SIG-M5 treated with dmso at 0.1 percent for 504 hours (cell line): ENCODE measurements around the gene BRD7.
A peak's percentile ranks its signal among the peaks of the same experiment; 100 is the strongest.

Experiments
- DNase-seq: peaks from one replicate; lab custom pipeline; 2025; ENCODE audit not compliant: unreplicated experiment; lab: John Stamatoyannopoulos, UW

Gene BRD7

DNA sequence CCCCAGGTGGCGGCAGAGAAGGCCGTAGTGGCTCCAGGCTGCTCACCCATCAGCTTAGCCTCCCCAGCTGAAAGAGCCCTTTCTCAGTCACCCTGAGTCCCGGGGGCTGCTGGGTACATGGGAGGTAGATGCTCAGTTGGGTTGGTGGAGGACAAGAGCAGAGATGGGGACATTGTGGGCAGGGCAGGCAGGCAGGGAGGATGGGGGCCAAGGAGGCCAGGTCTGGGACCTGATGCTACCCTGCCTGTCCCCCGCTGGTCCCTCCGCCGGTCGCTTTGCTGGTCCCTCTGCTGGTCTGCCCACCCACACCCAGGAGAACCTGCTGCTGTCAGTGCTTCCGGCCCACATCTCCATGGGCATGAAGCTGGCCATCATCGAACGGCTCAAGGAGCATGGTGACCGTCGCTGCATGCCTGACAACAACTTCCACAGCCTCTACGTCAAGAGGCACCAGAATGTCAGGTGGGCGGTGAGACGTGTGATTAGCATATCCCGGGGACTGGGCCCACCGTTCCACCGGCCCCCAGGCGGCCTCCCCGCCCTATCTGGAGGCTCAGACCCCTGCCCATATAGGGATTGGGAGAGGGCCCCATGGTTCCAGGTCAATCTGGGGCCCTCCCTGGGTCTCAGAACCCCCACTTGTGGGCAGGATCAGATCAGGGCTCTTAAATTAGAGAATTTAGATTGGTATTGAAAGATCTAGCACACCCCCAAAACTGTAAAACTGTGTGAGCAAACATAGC, 75.6 kb downstream of the BRD7 start:
- no peak for DNase-seq

DNA sequence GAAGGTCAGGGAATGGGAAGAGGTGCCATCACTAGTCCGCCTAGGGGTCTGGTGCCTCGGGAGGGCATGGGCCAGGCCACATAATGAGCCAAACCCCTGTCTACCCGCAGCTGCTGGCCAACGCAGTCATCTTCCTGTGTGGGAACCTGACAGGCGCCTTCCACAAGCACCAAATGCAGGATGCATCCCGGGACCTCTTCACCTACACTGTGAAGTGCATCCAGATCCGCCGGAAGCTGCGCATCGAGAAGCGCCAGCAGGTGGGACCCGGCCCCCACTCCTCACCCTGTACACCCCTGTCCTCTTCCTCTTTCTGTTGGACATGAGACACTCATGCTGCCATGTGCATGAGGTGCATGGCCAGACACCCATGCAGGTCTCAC, 76.2 kb downstream of the BRD7 start:
- DNase-seq = no peak

DNA sequence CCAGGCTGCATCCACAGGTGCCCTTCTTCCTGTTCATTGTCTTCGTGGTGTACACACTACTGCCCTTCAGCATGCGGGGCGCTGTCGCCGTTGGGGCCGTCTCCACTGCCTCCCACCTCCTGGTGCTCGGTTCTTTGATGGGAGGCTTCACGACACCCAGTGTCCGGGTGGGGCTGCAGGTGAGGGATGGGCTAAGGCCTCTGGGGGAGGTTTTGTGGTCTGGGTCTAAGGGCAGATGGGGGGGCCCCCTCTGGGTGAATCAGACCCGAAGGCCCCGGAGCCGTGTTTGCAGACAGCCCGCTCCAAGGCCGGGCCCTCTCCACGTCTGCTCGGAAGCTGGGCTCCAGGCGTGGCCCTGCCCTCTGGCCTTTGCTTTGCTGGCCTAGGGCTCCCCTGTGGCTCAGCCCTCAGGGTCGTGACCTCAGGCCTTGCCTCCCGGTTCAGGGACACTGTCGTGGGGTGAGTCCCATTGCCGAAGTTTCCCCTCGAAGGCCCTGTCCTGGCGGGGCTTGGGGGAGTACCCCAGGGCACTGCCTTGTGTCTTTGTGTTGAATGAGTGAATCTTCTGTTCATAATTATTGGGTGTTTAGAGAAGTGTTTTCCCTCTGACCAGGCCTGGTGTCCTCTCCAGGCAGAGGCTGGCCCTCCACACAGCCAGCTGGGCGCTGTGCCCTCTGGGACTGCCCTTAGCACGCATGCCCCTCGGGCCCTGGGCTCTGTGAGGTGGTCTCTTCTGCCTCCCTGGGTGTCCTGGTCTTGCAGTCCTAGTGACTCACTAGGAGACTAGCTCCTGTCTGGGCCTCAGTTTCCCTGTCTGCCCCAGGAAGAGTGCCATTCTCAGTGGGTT, 76.8 kb downstream of the BRD7 start:
- no peak for DNase-seq

- DNase-seq = no peak
Measured at GRCh38 chr16:50290856-50291255, 77.9 kb downstream of the BRD7 start.

DNA sequence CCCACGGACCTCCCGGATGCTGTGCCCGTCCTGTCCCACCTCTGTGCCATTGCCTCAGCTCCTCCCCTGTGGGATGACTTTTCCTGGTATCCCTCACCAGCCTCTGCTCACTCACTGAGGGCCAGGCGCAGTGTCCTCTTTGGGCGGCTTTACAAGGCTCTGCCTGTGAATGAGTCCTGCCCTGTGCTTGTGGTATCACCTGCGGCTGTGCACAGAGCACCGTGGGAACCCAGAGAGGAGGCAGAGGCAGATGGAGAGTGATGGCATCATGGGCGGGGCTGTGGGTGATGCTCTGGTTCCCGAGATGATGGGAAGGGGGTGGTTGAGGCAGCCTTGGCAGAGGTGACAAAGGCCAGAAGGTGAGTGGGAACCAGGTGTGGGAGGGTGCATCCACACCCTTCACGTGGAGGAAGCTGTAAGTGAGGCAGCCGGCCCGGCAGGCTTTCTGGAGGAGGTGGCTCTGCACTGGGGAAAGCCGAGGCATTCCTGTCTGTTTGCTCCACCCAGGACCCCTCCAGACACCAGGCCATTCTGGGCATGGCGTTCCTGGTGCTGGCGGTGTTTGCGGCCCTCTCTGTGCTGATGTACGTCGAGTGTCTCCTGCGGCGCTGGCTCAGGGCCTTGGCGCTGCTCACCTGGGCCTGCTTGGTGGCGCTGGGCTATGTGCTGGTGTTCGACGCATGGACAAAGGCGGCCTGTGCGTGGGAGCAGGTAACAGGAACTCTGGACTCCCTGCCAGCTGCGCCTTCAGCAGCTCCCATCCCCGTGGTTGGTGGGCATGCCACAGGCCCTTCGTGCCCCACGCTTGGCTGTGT, 78.6 kb downstream of the BRD7 start:
- no peak for DNase-seq

DNA sequence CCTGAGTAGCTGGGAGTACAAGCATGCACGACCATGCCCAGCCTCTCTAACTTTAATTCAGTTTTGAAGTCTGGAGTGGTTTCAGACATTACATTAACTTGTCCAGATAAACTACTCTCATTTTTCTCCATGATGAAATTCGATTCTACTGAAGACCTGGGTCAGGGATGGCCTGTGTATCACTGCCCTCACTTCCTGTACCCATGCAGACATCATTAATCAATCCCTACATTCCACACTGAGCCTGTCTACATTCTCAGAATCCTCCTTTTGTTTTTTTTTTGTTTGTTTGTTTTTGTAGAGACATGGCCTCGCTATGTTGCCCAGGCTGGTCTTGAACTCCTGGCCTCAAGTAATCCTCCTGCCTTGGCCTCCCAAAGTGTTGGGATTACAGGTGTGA, 79.9 kb downstream of the BRD7 start:
- no peak for DNase-seq

DNA sequence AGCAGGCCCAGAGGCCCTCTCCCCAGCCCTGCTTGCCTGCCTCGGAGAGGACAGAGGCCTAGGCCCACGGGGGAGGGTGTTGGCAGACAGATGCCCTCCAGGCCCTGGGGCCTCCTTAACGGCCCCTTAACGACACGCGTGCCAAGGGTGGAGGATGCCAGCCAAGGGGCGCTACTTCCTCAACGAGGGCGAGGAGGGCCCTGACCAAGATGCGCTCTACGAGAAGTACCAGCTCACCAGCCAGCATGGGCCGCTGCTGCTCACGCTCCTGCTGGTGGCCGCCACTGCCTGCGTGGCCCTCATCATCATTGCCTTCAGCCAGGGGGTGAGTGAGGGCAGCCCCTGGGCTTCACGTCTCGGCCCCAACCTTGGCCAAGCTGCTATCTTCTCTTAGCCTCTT, 80.8 kb downstream of the BRD7 start:
- no peak for DNase-seq

DNA sequence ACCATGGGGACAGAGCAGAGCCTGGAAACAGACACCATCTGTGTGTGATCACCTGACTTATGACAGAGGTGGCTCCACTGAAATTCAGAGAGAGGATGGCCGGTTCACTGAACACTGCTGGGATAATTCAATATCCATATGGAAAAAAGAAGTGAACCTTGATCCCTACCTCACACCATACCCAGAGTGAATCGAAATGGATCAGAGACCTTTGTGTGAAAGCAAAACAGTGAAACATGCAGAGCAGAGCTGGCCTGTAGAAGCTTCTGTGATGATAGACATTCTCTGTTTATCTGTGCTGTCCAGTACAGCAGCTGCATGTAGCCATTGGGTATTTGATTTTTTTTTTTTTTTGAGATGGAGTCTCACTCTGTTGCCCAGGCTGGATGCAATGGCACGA, 82.1 kb downstream of the BRD7 start:
- no peak for DNase-seq

DNA sequence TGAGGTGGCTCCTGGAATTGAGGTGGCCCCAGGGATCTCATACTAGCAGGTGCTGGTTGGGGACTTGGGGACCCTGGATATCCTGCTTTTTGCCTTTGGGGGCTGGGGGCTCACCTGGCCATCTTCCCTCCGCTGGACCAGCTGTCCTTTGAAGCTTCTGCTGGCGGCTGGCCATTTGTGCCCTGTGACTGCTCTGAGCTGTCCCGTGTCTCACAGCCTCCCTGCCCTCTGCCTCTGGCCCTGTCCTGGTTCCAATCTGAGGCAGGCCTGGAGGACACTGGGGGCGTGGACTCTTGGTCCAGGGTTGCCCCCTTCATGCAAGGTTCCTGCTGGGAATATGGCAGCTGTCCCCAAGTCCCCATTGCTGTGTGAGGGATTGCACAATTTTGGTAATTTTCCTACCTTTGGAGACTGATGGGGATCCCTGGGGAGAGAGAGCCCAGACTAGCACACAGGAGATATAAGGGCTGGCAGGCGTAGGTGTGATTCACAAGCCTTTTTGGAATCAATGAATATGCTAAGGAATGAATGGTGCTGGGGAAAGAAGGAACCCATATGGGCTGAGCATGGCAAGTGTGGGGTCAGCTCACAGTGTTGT, 83.3 kb downstream of the BRD7 start:
- no peak for DNase-seq

- no peak for DNase-seq
Measured at GRCh38 chr16:50284131-50284911, 84.5 kb downstream of the BRD7 start.

DNA sequence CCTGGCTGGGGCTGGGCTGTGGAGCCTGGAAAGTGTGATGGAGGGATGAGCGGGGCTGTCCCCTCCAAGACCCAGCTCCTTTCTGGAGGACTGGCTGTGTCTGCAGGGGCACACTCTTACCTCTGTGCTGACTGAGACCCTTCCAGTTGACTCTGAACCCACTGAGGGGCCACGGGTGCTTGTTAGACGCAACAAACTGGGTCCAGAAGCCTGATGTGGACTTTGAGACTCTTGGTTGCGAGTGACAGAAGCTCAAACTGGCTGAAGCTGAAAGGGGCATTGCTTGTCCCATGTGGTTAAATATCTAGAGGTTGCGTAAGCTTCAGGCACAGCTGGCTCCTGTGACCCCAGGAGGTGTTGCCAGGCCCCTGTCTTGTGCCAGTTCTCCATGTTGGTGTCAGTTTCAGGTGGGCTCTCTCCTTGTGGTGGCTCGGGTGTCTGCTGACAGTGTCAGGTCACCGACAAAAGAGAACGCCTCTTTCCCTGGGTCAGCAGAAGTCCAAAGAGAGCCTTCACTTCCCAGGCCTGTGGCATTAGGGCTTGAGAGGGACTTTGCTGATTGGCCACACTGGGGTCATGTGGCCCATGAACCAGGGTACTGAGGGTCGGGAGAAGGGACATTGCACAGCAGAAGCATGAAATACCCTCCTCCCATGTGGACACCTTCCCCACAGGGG, 85.7 kb downstream of the BRD7 start:
- peak; percentile 23 for DNase-seq

- peak; percentile 96 for DNase-seq
Measured at GRCh38 chr16:50282010-50282538, 86.7 kb downstream of the BRD7 start.

GRCh38 chr16:50281391-50282009, 87.3 kb downstream of the BRD7 start:
- no peak for DNase-seq

DNA sequence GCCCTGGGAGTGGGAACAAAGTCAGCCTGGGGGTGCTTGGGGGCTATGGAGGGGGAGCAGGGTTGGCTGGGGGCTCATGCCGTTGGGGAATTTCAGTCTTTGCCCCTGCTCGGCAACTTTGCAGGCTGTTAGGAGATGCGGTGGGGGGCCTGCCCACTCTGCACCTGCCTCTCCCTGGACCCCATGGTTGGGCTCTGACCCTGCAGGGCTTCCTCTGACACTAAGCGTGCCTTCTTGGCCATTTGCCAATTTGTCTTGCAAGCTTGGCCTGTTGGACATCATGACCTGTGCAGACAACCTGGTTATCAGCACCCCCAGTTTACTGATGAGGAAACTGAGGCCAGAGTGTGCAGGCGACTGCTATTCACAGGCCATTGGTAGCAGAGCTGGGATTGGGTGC, 87.9 kb downstream of the BRD7 start:
- no peak for DNase-seq

DNA sequence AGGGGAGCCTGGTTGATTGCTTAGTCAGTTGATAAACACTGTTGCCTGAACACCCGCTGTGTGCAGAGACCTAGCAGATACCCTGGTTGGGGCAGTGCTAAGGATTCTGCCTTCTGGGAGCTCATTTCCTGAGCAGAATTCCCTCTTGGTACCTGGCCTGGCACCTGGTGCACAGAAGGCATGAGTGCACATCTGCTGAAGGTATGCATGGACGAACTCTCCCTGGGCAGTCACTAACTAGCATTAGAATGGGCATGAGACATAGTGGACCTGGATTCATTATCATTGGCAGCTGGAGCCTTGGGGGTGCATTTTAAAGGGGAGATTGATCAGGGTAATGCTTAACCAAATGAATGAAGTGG, 89.3 kb downstream of the BRD7 start:
- DNase-seq = no peak

DNA sequence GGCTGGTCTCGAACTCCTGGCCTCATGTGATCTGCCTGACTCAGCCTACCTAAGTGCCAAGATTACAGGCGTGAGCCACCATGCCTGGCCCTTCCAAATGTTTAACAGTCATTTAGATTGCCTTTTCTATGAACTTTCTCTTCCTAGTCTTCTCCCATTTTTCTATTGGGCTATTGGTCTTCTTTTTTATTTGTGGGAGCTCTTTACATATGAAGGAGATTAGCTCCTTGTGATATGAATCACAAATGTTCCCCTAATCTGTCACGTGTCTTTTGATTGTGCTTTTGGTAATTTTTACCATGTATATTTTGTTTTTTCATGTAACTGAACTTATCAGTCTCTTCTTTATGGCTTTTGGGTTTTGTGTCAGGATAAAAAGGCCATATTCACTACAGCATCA, 90.5 kb downstream of the BRD7 start:
- DNase-seq = no peak

- peak; percentile 55 for DNase-seq
Measured at GRCh38 chr16:50276801-50277555, 91.8 kb downstream of the BRD7 start.

DNA sequence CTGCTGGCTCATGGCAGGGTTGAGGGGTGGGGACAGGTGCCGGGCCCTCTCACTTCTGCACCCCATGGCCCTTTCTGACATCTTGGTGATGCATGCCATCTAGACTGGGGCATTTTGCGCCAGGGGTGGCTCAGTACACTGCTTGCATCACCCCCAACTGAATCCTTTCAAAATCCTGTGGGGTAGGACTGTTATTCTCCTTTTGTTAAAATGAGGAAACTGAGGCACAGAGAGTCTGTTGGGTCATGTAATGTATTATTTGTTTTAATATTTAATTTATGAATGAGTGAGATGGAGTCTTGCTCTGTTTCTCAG, 92.5 kb downstream of the BRD7 start:
- DNase-seq = no peak
